Ovary (tissue), 9 donors: ENCODE measurements around the gene SATB1. TPM values are rescaled to one million over a fixed set of nuclear protein-coding genes. Genes with fewer than 3 reads are reported as not detected.

ENCODE experiments used
- DNase-seq, 5 donors: peaks; one replicate each; pipeline ENCODE4 v3.0.0-alpha.2; 2019 to 2020
- H3K27ac ChIP-seq, 2 donors: fragments of 200-600 bp; one replicate each; pipeline versions ENCODE4 v1.5.1 to v1.8.0; 2019 to 2022
- H3K27me3 ChIP-seq: fragments of 200-600 bp; one replicate; pipeline ENCODE4 v1.8.0; 2022
- H3K36me3 ChIP-seq: fragments of 200-600 bp; sonication (generic); one replicate; pipeline ENCODE4 v1.5.1; 2019
- H3K4me1 ChIP-seq: one replicate; pipeline ENCODE4 v1.8.1; 2013; ENCODE audit warnings: mild to moderate bottlenecking, moderate library complexity; ENCODE audit not compliant: insufficient read depth
- H3K4me3 ChIP-seq: fragments of 200-600 bp; sonication (generic); one replicate; pipeline ENCODE4 v1.5.1; 2017
- H3K9me3 ChIP-seq, 2 donors: fragments of 200-600 bp in 1 of 2; sonication (generic) in 1 of 2; one replicate each; pipeline versions ENCODE4 v1.5.1 to v1.8.1; 2013 to 2019; ENCODE audit warnings: mild to moderate bottlenecking in 1 of 2, moderate library complexity in 1 of 2
- CTCF ChIP-seq, 3 donors: fragments of 450-650 bp in 2 of 3; fragments of 200-600 bp in 1 of 3; IDR thresholded peaks; one replicate each; pipeline versions ENCODE4 v1.5.1 to v1.8.0; 2016 to 2022; ENCODE audit warnings: antibody characterized with exemption in 3 of 3, mild to moderate bottlenecking in 1 of 3
- EP300 ChIP-seq: sonication (generic); formaldehyde crosslinking; IDR thresholded peaks from one replicate; pipeline ENCODE4 v1.6.1; 2017; ENCODE audit warnings: antibody characterized with exemption
- POLR2A ChIP-seq: fragments of 450-650 bp; IDR thresholded peaks from one replicate; pipeline ENCODE4 v1.6.1; 2017; ENCODE audit warnings: antibody characterized with exemption, mild to moderate bottlenecking, moderate library complexity
- WGBS, 3 donors: extraction: QIAGEN DNeasy Blood & Tissue Kit in 1 of 3; methylation state at CpG; one replicate each; pipeline versions ENCODE4 v1.1.5 to v1.1.7; 2013 to 2017; 5-methylcytosine and 5-hydroxymethylcytosine counted together
- intact Hi-C, 4 donors: fragments of 100-400 bp; cut with DNase I; formaldehyde crosslinking; loops; one replicate each; pipeline versions ENCODE4 v1.11.0 to v1.15.1; 2022 to 2023
- polyA plus RNA-seq, 2 donors: library from polyadenylated mRNA; stranded (reverse); fragments of 200-250 nt in 1 of 2; fragments of 350-450 nt in 1 of 2; fragmentation: Illumina TruSeq in 1 of 2; extraction: RNeasy Lipid Tissue Mini Kit (QIAGEN cat#74804) in 1 of 2; gene quantifications; one replicate each; pipeline ENCODE4 v1.2.3, GENCODE V29; 2013 to 2014
- total RNA-seq, 7 donors: library from RNA; depleted of rRNA in 2 of 7; stranded (reverse); fragments of >200 nt in 2 of 7; fragmentation: NEBNext Ultra II Directional in 3 of 7; extraction: Animal tissue kit (Norgen Biotek cat#: 25700) in 3 of 7; gene quantifications; one replicate each; pipeline versions ENCODE4 v1.1.0 to v1.2.4, GENCODE V29; 2016 to 2023
- donor health status: DM: no; HTN: no; CAD: no; lungs with moderate emphysema.
- donor health status: DM: no; HTN: no; CAD: no.
- donor health status: Bipolar disorder and iron deficiency.
- donor health status: DM: yes; HTN: yes; CAD: no.
- donor health status: DM: no; HTN: no; CAD: no.
- donor health status: DM: yes; HTN: yes; CAD: no.

SATB1 gene
- total and polyA plus RNA-seq, 9 donors, result 7.4 to 26.9 (median 18.9) TPM

- Histone ChIP-seq H3K4me3 (no peak overlapping the region), H3K27ac (no peak overlapping the region), H3K4me1 (no peaks in the 10 kb centered on the region), H3K9me3 (no peaks in the 10 kb centered on the region), H3K36me3 (no peaks in the 10 kb centered on the region), H3K27me3 (no peaks in the 10 kb centered on the region)
- TF ChIP-seq POLR2A (no peak), EP300 (no peak), CTCF (IDR thresholded peaks at IDR 0.05) (no peak)
- 82 to 86% (median 85%) methylated on average over 10 of the region's 10 CpGs for WGBS, 3 donors
- intact Hi-C loops, result no loop called here
- no peak for DNase-seq
These were observed 7.1 kb downstream of the SATB1 start for GRCh38 chr3:18417904-18418572.

GRCh38 chr3:18416332-18416731, 8.8 kb downstream of the SATB1 start:
- 75 to 93% (median 88%) methylated on average over 3 of the region's 3 CpGs for WGBS, 3 donors
- H3K27me3 ChIP-seq, result no peaks in the 10 kb centered on the region
- H3K4me1 ChIP-seq, result no peaks in the 10 kb centered on the region
- intact Hi-C loops, result no loop called here
- no peak overlapping the region for H3K27ac ChIP-seq
- no peak for DNase-seq
- TF ChIP-seq CTCF (IDR thresholded peaks at IDR 0.05) (no peak), EP300 (no peak), POLR2A (no peak)
- no peaks in the 10 kb centered on the region for H3K36me3 ChIP-seq
- H3K4me3 ChIP-seq, result no peak overlapping the region
- no peaks in the 10 kb centered on the region for H3K9me3 ChIP-seq

- H3K9me3 ChIP-seq, result no peaks in the 10 kb centered on the region
- no peak for TF ChIP-seq CTCF (IDR thresholded peaks at IDR 0.05)
- TF ChIP-seq EP300, result no peak
- no peak for TF ChIP-seq POLR2A
- H3K27ac ChIP-seq, result no peak overlapping the region
- no peaks in the 10 kb centered on the region for H3K4me1 ChIP-seq
- H3K4me3 ChIP-seq, result no peak overlapping the region
- 92% methylated on average over 3 of the region's 3 CpGs for WGBS, 3 donors
- DNase-seq, result no peak
- H3K27me3 ChIP-seq, result no peaks in the 10 kb centered on the region
- H3K36me3 ChIP-seq, result no peaks in the 10 kb centered on the region
- intact Hi-C loops, result no loop called here
These were observed 9.3 kb downstream of the SATB1 start for GRCh38 chr3:18415839-18416238.

GRCh38 chr3:18415167-18415566, 10.0 kb downstream of the SATB1 start:
- no peaks in the 10 kb centered on the region for H3K9me3 ChIP-seq
- intact Hi-C loops, result no loop called here
- no peak overlapping the region for H3K27ac ChIP-seq
- no peaks in the 10 kb centered on the region for H3K36me3 ChIP-seq
- 97 to 98% (median 97%) methylated on average over 9 of the region's 9 CpGs for WGBS, 3 donors
- H3K4me3 ChIP-seq, result no peak overlapping the region
- no peaks in the 10 kb centered on the region for H3K4me1 ChIP-seq
- no peak for DNase-seq
- TF ChIP-seq CTCF (IDR thresholded peaks at IDR 0.05), result no peak
- no peak for TF ChIP-seq POLR2A
- TF ChIP-seq EP300, result no peak
- H3K27me3 ChIP-seq, result no peaks in the 10 kb centered on the region
